Measurements from ENCODE around the gene MGME1. TPM values are rescaled to one million over a fixed set of nuclear protein-coding genes. Genes with fewer than 3 reads are reported as not detected.

MGME1 gene
- total and polyA plus RNA-seq, 2 experiments from 2014 or later = 5.6 to 10.4 TPM

DNA sequence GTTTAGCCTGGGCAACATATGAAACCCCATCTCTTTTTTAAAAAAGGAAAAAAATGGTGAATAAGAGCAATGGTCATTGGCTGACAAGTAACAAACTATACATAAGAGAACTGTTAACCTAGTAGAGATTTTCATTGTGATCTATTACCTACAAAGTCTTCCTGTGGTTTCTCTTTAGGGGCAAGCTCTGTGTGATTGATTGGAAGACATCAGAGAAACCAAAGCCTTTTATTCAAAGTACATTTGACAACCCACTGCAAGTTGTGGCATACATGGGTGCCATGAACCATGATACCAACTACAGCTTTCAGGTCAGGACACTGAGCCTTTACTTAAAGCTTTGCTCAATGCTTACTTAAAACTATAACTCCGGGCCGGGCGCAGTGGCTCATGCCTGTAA is 19.2 kb downstream of the MGME1 start:
- TF ChIP-seq EZH2phosphoT487 (IDR thresholded peaks at IDR 0.05; ENCODE audit: insufficient read depth, low read depth) = no peak
- TF ChIP-seq EZH2 (IDR thresholded peaks at IDR 0.05; ENCODE audit: insufficient read depth, poor library complexity, severe bottlenecking) = no peak
- no peaks in the 10 kb centered on the region for H3F3A ChIP-seq (ENCODE audit: insufficient read depth)
- DNase-seq = no peak
- WGBS, 2 experiments (ENCODE audit: low coverage in 1 of 2, low lambda C conversion rate in 2 of 2, missing lambda C conversion rate in 2 of 2) = 98 to 100% methylated on average over 3 of the region's 3 CpGs
- H3K4me1 ChIP-seq (ENCODE audit: insufficient read depth) = no peaks in the 10 kb centered on the region
- in situ Hi-C loops (cut with MboI) = no loop called here
- no peaks in the 10 kb centered on the region for H4K20me1 ChIP-seq (ENCODE audit: insufficient read depth)
- H3K9me3 ChIP-seq (ENCODE audit: low read depth) = no peaks in the 10 kb centered on the region
- H3K36me3 ChIP-seq (ENCODE audit: low read depth) = no peaks in the 10 kb centered on the region
- H3K27ac ChIP-seq = no peak overlapping the region
- no peaks in the 10 kb centered on the region for H3K9me2 ChIP-seq (ENCODE audit: insufficient read depth)
- H3K79me2 ChIP-seq (ENCODE audit: insufficient read depth) = no peaks in the 10 kb centered on the region; the same call in 1 of the 2 replicates
- no peak overlapping the region for H3K4me3 ChIP-seq
- H3K4me2 ChIP-seq (ENCODE audit: unreplicated experiment) = no peak overlapping the region
- no peaks in the 10 kb centered on the region for H3K27me3 ChIP-seq (replicated peaks; ENCODE audit: insufficient read depth)
- H3K9ac ChIP-seq = no peak overlapping the region
- no peak overlapping the region for H2AFZ ChIP-seq

GRCh38 chr20:17990278-17990972 is 21.6 kb downstream of the MGME1 start:
- H3K4me3 ChIP-seq = no peak overlapping the region
- peak; percentile 22 for DNase-seq

GRCh38 chr20:17992224-17992637 is 23.4 kb downstream of the MGME1 start:
- DNase-seq = no peak
- TF ChIP-seq EZH2phosphoT487 (IDR thresholded peaks at IDR 0.05; ENCODE audit: insufficient read depth, low read depth) (no peak), EZH2 (IDR thresholded peaks at IDR 0.05; ENCODE audit: insufficient read depth, poor library complexity, severe bottlenecking) (no peak)
- WGBS, 2 experiments (ENCODE audit: low coverage in 1 of 2, low lambda C conversion rate in 2 of 2, missing lambda C conversion rate in 2 of 2) = 88 to 89% methylated on average over 6 of the region's 6 CpGs
- H3K79me2 ChIP-seq (ENCODE audit: insufficient read depth) = no peaks in the 10 kb centered on the region
- in situ Hi-C loops (cut with MboI) = no loop called here
- H3K4me3 ChIP-seq = no peak overlapping the region
- H3K27ac ChIP-seq = no peak overlapping the region
- no peaks in the 10 kb centered on the region for H3K36me3 ChIP-seq (ENCODE audit: low read depth)
- H4K20me1 ChIP-seq (ENCODE audit: insufficient read depth) = no peaks in the 10 kb centered on the region
- H3K9me2 ChIP-seq (ENCODE audit: insufficient read depth) = no peaks in the 10 kb centered on the region
- no peak overlapping the region for H3K9ac ChIP-seq
- peaks cover 4% of the 10 kb centered on the region; the same call in 1 of the 2 replicates for H3K4me1 ChIP-seq (ENCODE audit: insufficient read depth)
- H2AFZ ChIP-seq = no peak overlapping the region
- H3K4me2 ChIP-seq (ENCODE audit: unreplicated experiment) = no peak overlapping the region
- H3F3A ChIP-seq (ENCODE audit: insufficient read depth) = no peaks in the 10 kb centered on the region
- no peaks in the 10 kb centered on the region for H3K27me3 ChIP-seq (replicated peaks; ENCODE audit: insufficient read depth)
- no peaks in the 10 kb centered on the region for H3K9me3 ChIP-seq (ENCODE audit: low read depth)

More at GRCh38 chr20:17990278-17990972, 21.6 kb downstream of the MGME1 start:
- Histone ChIP-seq H3K27me3 (replicated peaks; ENCODE audit: insufficient read depth) (no peaks in the 10 kb centered on the region), H3K27ac (no peak overlapping the region), H3K9me3 (ENCODE audit: low read depth) (no peaks in the 10 kb centered on the region), H4K20me1 (ENCODE audit: insufficient read depth) (no peaks in the 10 kb centered on the region), H3K79me2 (ENCODE audit: insufficient read depth) (no peaks in the 10 kb centered on the region), H3F3A (ENCODE audit: insufficient read depth) (no peaks in the 10 kb centered on the region), H3K4me2 (ENCODE audit: unreplicated experiment) (no peak overlapping the region), H3K4me1 (ENCODE audit: insufficient read depth) (no peaks in the 10 kb centered on the region), H2AFZ (no peak overlapping the region), H3K36me3 (ENCODE audit: low read depth) (no peaks in the 10 kb centered on the region), H3K9ac (no peak overlapping the region), H3K9me2 (ENCODE audit: insufficient read depth) (no peaks in the 10 kb centered on the region)
- in situ Hi-C loops (cut with MboI) = no loop called here
- WGBS, 2 experiments (ENCODE audit: low coverage in 1 of 2, low lambda C conversion rate in 2 of 2, missing lambda C conversion rate in 2 of 2) = 90 to 92% methylated on average over 9 to 10 of the region's 10 CpGs
- TF ChIP-seq EZH2 (IDR thresholded peaks at IDR 0.05; ENCODE audit: insufficient read depth, poor library complexity, severe bottlenecking) = no peak
- TF ChIP-seq EZH2phosphoT487 (IDR thresholded peaks at IDR 0.05; ENCODE audit: insufficient read depth, low read depth) = no peak

DNA sequence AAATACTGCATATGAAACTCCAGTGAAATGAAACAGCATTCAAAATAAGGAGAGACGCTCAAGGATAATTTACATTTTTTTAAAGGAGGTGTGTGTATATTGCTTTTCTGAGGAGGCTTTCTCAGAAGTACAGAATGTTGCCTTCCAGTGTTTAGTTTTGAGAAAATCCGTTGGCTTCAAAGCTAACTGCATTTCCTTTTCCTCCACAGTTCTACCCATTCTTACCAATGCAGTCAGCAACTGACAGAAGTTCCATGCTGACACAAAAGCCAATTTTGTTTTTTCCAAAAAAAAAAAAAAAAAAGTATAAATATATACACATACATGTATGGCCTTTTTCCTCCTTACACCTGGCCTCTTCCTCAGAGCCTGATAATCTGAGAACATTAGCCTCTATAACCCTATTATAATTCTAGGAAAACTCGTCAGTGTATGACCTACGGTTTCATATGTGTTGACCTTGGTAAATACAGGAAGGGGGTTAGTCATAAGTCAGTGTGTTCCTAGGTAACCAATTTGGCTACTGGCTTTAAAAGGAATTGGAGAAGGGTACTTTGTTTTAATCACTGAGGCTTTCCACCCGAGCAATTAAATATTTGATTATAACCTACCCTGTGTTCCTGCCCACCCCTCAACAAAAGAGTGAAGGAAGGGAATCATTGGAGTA is 24.2 kb downstream of the MGME1 start:
- Histone ChIP-seq H3K9me3 (ENCODE audit: low read depth) (no peaks in the 10 kb centered on the region), H3K27me3 (replicated peaks; ENCODE audit: insufficient read depth) (no peaks in the 10 kb centered on the region), H3K79me2 (ENCODE audit: insufficient read depth) (no peaks in the 10 kb centered on the region), H3F3A (ENCODE audit: insufficient read depth) (no peaks in the 10 kb centered on the region), H3K4me2 (ENCODE audit: unreplicated experiment) (no peak overlapping the region), H3K9ac (no peak overlapping the region), H2AFZ (no peak overlapping the region), H3K4me1 (ENCODE audit: insufficient read depth) (peaks cover 4% of the 10 kb centered on the region; the same call in 1 of the 2 replicates), H3K4me3 (no peak overlapping the region), H4K20me1 (ENCODE audit: insufficient read depth) (no peaks in the 10 kb centered on the region), H3K9me2 (ENCODE audit: insufficient read depth) (no peaks in the 10 kb centered on the region), H3K27ac (no peak overlapping the region), H3K36me3 (ENCODE audit: low read depth) (no peaks in the 10 kb centered on the region)
- no peak for DNase-seq
- no peak for TF ChIP-seq EZH2 (IDR thresholded peaks at IDR 0.05; ENCODE audit: insufficient read depth, poor library complexity, severe bottlenecking)
- TF ChIP-seq EZH2phosphoT487 (IDR thresholded peaks at IDR 0.05; ENCODE audit: insufficient read depth, low read depth) = no peak
- WGBS, 2 experiments (ENCODE audit: low coverage in 1 of 2, low lambda C conversion rate in 2 of 2, missing lambda C conversion rate in 2 of 2) = 92% methylated on average over 5 of the region's 5 CpGs
- in situ Hi-C loops (cut with MboI) = no loop called here
